K562 (cell line): Measurements from ENCODE around the gene CEMIP. TPM values are rescaled to one million over a fixed set of nuclear protein-coding genes. Genes with fewer than 3 reads are reported as not detected.

Experiments
- BCLAF1 ChIP-seq, 2 experiments: fragments of 450-650 bp in 1 of 2; IDR thresholded peaks; 2 replicates each; pipeline ENCODE4 v1.6.1; 2011 to 2017; ENCODE audit warnings: low read depth in 2 of 2, antibody characterized with exemption in 1 of 2, borderline replicate concordance in 1 of 2, low read length in 1 of 2, mild to moderate bottlenecking in 1 of 2, mixed read lengths in 1 of 2; ENCODE audit not compliant: control insufficient read depth in 1 of 2
- CEBPG ChIP-seq, 3 experiments: fragments of 200-800 bp in 1 of 3; sonication (Bioruptor generic) in 1 of 3; sonication (generic) in 1 of 3; formaldehyde crosslinking in 1 of 3; IDR thresholded peaks in 2 of 3; conservative IDR thresholded peaks in 1 of 3; 2 replicates each; pipeline versions ENCODE4 v1.6.1 to v1.8.0; 2016 to 2022; ENCODE audit warnings: missing compliant biosample characterization in 2 of 3, missing genetic modification characterization in 2 of 3, mild to moderate bottlenecking in 1 of 3, missing genetic modification reagents in 1 of 3
- ELK1 ChIP-seq: sonication (generic); formaldehyde crosslinking; IDR thresholded peaks from 2 replicates; pipeline ENCODE4 v1.8.1; 2022; ENCODE audit warnings: missing genetic modification reagents
- JUND ChIP-seq, 2 experiments: IDR thresholded peaks; 2 replicates in 1 of 2; 3 replicates in 1 of 2; pipeline ENCODE4 v1.6.1; 2011; ENCODE audit warnings: borderline replicate concordance in 2 of 2, low read depth in 2 of 2, low read length in 2 of 2, improper control_type of control experiment in 1 of 2, missing biosample characterization in 1 of 2, missing genetic modification characterization in 1 of 2, missing genetic modification reagents in 1 of 2
- KLF1 ChIP-seq: fragments of 450-650 bp; IDR thresholded peaks from 2 replicates; pipeline ENCODE4 v1.6.1; 2016; ENCODE audit warnings: missing genetic modification characterization, missing compliant biosample characterization
- NBN ChIP-seq: fragments of 450-650 bp; IDR thresholded peaks from 2 replicates; pipeline ENCODE4 v1.6.1; 2016; ENCODE audit warnings: low read depth, mild to moderate bottlenecking
- RERE ChIP-seq: sonication (generic); formaldehyde crosslinking; IDR thresholded peaks from 2 replicates; pipeline ENCODE4 v1.8.0; 2023; ENCODE audit warnings: missing genetic modification reagents, mild to moderate bottlenecking, borderline replicate concordance
- SFPQ ChIP-seq: fragments of 200-400 bp; formaldehyde crosslinking; IDR thresholded peaks from 2 replicates; pipeline ENCODE4 v1.6.1; 2017; ENCODE audit warnings: mild to moderate bottlenecking, low read depth, low read length, moderate library complexity
- SIN3A ChIP-seq, 2 experiments: fragments of 150-350 bp in 1 of 2; IDR thresholded peaks; 2 replicates each; pipeline ENCODE4 v1.6.1; 2011 to 2016; ENCODE audit warnings: borderline replicate concordance in 2 of 2, low read depth in 2 of 2, low read length in 2 of 2, mild to moderate bottlenecking in 2 of 2, moderate library complexity in 2 of 2; ENCODE audit not compliant: control insufficient read depth in 1 of 2
- ZBTB43 ChIP-seq: sonication (generic); formaldehyde crosslinking; IDR thresholded peaks from 2 replicates; pipeline ENCODE4 v1.8.0; 2023; ENCODE audit warnings: mild to moderate bottlenecking, missing genetic modification reagents
- polyA plus RNA-seq, 8 experiments: library from polyadenylated mRNA; depleted of rRNA in 4 of 8; stranded (reverse) in 5 of 8; unstranded in 3 of 8; fragments of >200 nt; fragmentation: Nextera tagmentation in 2 of 8; fragmentation: Illumina TruSeq in 1 of 8; extraction: Ambion mirVana in 2 of 8; extraction: Trizol in 1 of 8; gene quantifications; 2 replicates each; pipeline versions ENCODE4 v1.2.1 to v1.2.3, GENCODE V29; 2011 to 2014; ENCODE audit warnings: inconsistent platforms in 1 of 8, missing spikeins in 1 of 8
- total RNA-seq, 7 experiments: library from RNA; depleted of rRNA in 6 of 7; stranded (reverse); fragments of >200 nt in 6 of 7; fragmentation: Illumina TruSeq in 2 of 7; extraction: Trizol in 2 of 7; gene quantifications; 2 replicates each; pipeline versions ENCODE4 v1.2.1 to v1.2.3, GENCODE V29; 2011 to 2021; ENCODE audit warnings: low replicate concordance in 1 of 7

The CEMIP gene
- total and polyA plus RNA-seq, 9 of the 15 experiments (the other 6 are each of a cell fraction or from before 2014, with no cell fraction given), result 0.33 TPM; not detected in 8

- TF ChIP-seq RERE (no peak), ELK1 (CRISPR knock-in tag) (no peak), BCLAF1 (IDR thresholded peaks at IDR 0.05; ENCODE audit: borderline replicate concordance in 1 of 2, control insufficient read depth in 1 of 2, low read depth in 2 of 2, low read length in 1 of 2) (no peak), KLF1 (tag) (no peak), ZBTB43 (no peak), NBN (no peak), CEBPG (CRISPR knock-in tag; IDR thresholded peaks at IDR 0.05) (no peak), CEBPG (tag; conservative IDR thresholded peaks at IDR 0.05 in 1 of 2, IDR thresholded peaks at IDR 0.05 in 1 of 2) (no peak), JUND (IDR thresholded peaks at IDR 0.05; ENCODE audit: borderline replicate concordance, low read depth, low read length) (no peak), JUND (tag; IDR thresholded peaks at IDR 0.05; ENCODE audit: borderline replicate concordance, low read depth, low read length) (no peak), SIN3A (IDR thresholded peaks at IDR 0.05; ENCODE audit: borderline replicate concordance in 2 of 2, control insufficient read depth in 1 of 2, low read depth in 2 of 2, low read length in 2 of 2) (no peak), SFPQ (no peak)
Measured at GRCh38 chr15:80923668-80924067, 144.5 kb downstream of the CEMIP start (continued).
